Measurements from ENCODE around the gene NFATC1.

GRCh38 chr18:79381811-79382311, 13.9 kb upstream of the NFATC1 start:
- no peak for TF ChIP-seq EZH2phosphoT487 (IDR thresholded peaks at IDR 0.05; ENCODE audit: borderline replicate concordance, low read length)
- no peak for TF ChIP-seq CTCF (IDR thresholded peaks at IDR 0.05; ENCODE audit: low read depth, low read length, poor library complexity, severe bottlenecking)
